ENCODE measurements around the gene AKTIP.

Gene AKTIP

GRCh38 chr16:53476867-53477266 is 26.1 kb downstream of the AKTIP start:
- DNase-seq (ENCODE audit: low spot score), result no peak

DNA sequence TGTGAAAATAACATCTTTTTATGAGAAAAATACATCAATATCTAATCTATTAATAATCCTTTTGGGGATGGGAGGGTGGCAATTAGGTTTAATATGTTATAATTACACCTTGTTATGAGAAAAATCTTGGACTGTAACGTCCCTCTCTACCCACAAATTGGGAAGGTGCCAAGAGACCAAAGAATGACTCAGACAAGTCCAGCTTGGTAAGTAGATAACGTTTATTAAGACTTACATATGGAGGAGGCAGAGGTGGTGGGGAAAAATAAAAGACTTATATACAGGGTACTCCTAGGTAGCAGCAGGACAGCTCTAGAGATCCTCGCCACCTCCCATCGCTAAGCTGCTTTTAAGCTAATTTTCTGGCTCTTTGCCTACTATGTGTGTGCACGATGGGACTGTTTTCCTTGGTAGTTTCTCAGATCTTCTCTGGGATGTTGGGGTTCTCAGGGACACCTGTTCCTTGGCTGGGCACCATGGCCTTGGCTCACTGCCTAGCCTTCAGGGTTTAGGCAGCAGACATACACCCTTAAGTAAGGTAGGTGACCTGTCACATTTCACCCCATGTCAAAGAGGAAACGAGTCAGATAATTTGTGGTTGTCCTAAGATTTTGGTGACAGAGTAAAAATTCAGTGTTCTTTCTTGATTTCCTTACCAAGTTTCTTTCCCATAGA is 37.3 kb downstream of the AKTIP start:
- no peak for DNase-seq (ENCODE audit: low spot score)

GRCh38 chr16:53458635-53459034 is 44.4 kb downstream of the AKTIP start:
- no peak for DNase-seq (ENCODE audit: low spot score)

DNA sequence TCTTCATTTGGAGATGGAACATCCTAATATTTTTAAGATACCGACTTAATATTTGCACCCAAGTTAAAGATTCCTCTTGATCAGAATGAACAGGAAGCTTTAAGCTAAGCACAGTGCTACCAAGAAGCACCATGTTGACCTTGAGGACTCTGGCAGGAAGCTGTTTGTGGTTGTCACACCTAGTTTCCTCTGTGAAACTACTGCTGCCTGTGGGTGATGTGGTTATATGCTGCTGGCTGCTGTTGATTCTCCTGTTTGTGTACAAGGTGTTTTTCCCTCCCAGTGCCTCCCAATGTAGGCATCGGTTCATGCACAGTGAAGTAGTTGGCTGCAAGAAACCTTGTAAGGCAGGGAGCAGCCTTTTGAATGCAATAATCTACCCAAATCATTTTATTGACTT is 45.3 kb downstream of the AKTIP start:
- DNase-seq (ENCODE audit: low spot score), result peak; percentile 63

DNA sequence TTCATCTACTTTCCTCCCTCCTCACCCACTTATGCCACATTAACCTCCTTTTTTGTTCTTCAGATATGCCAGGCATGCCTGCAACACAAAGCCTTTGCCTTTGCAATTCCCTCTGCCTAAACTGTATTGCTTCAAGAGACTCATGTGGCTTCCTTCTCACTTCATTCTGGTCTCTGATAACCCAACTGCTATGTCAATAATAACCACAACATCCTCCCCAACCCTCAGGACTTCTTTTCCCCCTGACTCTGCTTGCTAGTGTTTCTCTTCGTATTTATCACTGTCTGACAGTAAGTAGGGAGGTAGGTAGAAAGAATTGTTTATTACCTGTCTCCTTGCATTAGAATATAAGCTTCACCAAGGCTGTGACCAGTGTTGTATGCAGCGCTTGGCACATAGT is 46.4 kb downstream of the AKTIP start:
- no peak for DNase-seq (ENCODE audit: low spot score)

- DNase-seq (ENCODE audit: low spot score), result no peak
Observed at GRCh38 chr16:53453928-53454327, 49.1 kb downstream of the AKTIP start.

- DNase-seq (ENCODE audit: low spot score), result no peak
Observed at GRCh38 chr16:53449816-53450517, 53.0 kb downstream of the AKTIP start.

- DNase-seq (ENCODE audit: low spot score), result no peak
Observed at GRCh38 chr16:53446090-53446489, 56.9 kb downstream of the AKTIP start.

DNA sequence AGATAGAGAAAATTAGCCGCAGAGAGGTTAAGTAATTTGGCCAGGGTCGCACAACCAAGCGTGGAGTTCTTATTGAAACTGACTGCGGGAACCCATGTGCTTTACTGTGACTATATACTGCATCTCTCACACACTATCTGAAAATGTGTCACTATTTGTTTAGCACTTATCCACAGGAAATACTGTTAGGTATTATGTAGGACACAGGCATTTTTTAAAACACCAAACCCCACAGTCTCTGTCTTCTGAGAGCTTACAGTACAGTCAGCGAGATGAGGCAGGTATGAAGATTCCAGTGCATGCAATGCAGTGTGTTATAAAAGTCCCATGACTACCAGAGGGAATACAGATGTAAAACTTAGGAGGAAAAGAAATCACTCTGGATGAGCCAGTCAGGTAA is 57.5 kb downstream of the AKTIP start:
- no peak for DNase-seq (ENCODE audit: low spot score)

Measured in NAMALWA (cell line).